22Rv1 (cell line): ENCODE results near the gene RAPGEF4.

Experiments used
- ZFX ChIP-seq: fragments of 450-650 bp; IDR thresholded peaks from 2 replicates; pipeline ENCODE4 v1.6.1; 2017; ENCODE audit warnings: antibody characterized with exemption, borderline replicate concordance
- TF ChIP-seq, protein P1 (sequence below): fragments of 450-650 bp; IDR thresholded peaks from 2 replicates; pipeline ENCODE4 v1.5.1; 2017; ENCODE audit warnings: mild to moderate bottlenecking

DNA sequence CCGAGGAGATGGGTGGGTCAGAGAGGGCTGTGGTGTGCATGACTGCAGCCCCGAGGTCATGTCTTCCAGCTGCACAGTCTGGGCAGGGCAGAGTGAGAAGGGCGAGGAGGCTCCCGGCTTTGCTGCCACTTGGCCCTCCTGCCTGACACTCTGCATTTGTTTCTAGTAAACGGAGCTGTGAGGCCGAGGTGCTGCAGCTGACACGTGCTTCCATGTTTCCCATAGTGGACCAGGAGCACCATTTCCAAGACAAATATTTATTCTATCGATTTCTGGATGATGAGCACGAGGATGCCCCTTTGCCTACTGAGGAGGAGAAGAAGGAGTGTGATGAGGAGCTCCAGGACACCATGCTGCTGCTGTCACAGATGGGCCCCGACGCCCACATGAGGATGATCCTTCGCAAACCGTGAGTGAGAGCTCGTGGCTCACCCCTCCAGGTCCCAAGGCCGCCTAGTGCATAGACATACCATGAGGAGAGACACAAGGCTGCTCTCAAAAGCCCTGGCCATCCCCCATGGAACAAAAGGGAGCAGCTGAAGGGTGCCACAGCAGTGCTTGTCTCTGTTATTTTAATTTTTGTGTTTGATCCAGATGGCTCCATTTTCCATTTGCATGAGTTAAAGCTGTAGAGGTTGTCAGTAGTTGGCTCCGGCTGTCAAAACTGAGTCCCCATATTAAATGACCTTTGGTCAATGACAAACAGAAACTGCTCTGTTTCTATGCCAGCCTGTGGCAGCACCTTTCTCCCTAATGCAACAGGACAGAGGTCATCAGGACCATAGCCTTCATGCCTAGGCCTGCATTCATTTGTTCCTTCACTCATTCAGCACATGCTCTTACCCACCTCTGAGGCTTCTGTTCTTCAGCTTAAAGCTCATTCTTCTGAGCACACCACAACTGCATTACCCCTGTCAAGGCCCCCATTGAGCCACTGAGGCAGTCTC lies 231.7 kb downstream of the RAPGEF4 start:
- TF ChIP-seq, protein P1, sequence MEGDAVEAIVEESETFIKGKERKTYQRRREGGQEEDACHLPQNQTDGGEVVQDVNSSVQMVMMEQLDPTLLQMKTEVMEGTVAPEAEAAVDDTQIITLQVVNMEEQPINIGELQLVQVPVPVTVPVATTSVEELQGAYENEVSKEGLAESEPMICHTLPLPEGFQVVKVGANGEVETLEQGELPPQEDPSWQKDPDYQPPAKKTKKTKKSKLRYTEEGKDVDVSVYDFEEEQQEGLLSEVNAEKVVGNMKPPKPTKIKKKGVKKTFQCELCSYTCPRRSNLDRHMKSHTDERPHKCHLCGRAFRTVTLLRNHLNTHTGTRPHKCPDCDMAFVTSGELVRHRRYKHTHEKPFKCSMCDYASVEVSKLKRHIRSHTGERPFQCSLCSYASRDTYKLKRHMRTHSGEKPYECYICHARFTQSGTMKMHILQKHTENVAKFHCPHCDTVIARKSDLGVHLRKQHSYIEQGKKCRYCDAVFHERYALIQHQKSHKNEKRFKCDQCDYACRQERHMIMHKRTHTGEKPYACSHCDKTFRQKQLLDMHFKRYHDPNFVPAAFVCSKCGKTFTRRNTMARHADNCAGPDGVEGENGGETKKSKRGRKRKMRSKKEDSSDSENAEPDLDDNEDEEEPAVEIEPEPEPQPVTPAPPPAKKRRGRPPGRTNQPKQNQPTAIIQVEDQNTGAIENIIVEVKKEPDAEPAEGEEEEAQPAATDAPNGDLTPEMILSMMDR, result no peak
- no peak for TF ChIP-seq ZFX
